GM18502 (cell line): ENCODE measurements around the gene ARHGEF3.

Experiments
- ATAC-seq: cut with Tn5 transposase; IDR thresholded peaks from one replicate; pipeline ENCODE4 v1.9.1; 2021; ENCODE audit warnings: mild to moderate bottlenecking; ENCODE audit not compliant: unreplicated experiment, poor library complexity

The ARHGEF3 gene, protein sequence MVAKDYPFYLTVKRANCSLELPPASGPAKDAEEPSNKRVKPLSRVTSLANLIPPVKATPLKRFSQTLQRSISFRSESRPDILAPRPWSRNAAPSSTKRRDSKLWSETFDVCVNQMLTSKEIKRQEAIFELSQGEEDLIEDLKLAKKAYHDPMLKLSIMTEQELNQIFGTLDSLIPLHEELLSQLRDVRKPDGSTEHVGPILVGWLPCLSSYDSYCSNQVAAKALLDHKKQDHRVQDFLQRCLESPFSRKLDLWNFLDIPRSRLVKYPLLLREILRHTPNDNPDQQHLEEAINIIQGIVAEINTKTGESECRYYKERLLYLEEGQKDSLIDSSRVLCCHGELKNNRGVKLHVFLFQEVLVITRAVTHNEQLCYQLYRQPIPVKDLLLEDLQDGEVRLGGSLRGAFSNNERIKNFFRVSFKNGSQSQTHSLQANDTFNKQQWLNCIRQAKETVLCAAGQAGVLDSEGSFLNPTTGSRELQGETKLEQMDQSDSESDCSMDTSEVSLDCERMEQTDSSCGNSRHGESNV

DNA sequence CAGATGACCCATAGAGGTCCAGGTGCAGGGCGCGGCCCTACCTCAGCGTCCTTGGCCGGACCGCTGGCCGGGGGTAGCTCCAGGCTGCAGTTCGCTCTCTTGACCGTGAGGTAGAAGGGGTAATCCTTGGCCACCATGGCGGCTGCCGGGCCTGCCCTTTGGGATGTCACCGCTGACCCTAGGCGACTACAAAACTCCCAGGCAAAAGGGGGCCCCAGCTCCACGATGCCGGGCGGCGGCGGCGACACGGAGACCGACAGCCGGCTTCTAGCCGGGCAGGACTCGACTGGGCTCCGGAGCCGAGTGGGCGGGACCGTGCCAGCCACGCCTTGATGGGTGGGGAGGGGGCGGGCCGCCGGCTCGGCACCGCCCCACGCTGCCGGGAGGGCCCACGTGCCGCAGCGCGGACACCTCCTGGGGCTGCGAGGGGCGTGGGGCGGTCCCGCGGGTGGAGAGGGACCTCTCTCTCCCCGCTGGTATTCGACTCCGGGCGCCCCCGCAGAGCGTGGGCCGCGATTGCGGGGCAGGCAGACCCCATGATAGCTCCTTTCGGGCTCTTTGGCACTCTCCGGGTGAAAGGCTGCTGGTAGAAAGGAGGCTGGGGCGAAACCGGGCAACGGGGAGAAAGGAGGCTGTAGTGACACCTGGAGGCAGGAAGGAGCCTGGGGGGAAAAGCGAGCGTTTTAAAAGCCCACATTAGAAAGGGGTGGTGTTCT is at the start of gene ARHGEF3:
Gene ARHGEF3 (minus strand): TSS at position 288 of the 716 bp plus-strand sequence. CDS start 151 bp downstream, at position 137.
- ATAC-seq = peak; percentile 84

DNA sequence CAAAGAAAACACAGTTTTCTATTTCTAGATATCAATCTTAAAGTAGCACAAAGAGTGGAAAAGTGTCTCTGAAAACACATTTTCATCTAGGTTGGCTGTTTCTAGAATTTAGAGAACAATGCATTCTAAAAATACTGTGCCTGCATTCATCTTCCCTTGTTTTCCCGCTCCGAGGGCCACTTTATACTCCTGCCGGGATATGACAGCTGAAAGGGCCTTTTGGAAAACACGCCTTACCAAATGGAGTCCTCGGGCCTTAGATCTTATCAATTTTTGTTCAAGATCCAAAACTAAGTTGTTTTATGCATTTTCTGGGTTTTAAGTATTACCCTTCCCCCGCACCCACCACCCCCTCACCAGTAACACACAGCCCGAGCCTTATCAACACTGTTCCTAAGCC is 47.9 kb upstream of the ARHGEF3 start:
- ATAC-seq = no peak

DNA sequence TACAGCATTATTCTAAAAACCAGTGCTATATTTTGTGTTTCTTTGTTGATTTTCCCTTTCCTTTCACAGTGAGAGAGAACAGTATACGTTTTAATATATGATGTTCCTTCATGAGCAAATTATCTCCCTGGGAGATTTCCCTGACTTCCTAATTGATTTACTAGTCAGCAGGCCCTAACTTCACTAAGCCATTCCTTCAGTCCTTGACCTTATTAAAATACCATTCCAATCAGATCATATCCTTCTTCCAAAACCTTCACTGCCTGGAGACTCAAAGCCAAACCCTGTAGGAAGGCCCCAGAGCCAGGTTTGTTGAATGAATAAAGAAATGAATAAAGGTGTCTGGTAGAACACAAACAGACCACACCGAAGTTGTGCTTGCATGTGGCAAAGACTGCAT is 43.8 kb upstream of the ARHGEF3 start:
- no peak for ATAC-seq

DNA sequence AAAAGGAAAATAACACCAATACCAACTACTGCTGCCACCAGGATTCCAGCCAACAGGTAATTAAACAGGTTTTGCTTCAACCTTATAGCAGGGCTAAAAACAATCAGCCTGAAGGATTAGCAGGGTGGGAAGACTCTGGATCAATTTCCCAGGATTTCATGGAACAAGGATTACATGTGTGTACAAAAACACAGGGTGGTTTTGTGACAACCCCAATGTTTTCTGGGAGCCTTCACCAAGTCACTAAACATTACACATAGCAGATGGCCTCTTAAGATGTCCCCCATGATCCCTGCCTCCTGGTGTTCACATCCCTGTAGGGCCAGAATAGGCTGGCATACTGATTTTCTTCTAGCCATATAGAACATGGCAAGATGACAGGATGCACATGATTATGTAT is 42.8 kb upstream of the ARHGEF3 start:
- no peak for ATAC-seq

DNA sequence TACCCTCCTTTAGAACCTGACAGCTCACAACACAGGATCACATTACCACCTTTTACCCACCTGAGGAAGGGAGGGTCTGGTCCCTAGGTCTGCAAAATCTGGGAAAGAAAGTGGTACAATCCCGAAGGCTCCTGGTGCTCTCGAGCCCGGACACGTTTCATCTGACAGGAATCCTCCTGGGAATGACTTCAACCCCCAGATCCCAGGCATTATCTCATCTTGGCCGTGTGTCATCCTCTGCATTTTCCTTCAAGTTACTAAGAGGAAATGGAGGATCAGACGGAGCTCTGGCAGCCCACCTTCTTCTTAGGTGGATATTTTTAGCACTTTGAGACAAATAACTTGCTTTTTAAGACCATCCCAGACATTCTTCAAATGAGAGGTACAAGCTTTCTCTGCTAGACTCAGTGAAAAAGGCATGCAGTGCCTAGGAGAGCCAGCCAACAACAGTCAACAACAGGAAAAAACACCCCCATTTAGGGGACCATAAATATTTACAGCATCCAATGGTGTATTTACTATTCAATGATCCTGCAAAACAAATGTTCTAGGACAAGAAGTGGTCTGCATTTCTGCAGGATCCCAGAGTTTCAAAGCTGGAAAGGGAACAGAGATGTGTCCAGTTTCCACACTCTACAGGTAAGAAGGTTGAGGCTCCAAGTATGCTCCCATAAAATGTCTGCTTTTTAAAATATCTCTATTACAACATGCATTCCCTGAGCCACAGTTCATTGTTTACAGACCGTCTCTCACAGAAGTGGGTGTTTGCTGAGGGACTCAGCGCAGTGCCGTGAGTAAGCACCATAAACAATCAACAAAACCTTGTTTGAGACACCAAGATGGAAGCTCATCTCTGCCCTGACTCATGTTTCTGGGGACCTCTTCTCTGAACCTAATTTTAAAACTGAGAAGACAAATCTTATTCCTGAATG is 38.3 kb upstream of the ARHGEF3 start:
- no peak for ATAC-seq

DNA sequence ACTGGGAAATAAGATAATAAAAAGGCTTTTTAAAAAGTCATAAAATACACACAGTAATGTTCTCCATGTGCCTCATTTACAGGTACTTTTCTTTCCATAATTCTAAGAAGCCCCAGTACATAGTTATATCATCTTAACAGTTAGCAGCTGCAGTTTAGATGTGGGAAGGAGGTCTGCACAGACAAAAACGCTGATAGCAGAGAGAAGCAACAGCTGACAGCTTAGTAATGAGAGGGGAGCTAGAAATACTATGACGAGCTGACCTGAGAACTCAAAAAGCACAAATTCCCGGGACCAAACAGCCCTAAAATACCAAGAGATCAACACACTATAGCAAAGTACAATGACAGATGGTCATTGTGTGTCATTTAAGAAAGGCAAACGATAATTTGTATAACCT is 36.7 kb upstream of the ARHGEF3 start:
- no peak for ATAC-seq

DNA sequence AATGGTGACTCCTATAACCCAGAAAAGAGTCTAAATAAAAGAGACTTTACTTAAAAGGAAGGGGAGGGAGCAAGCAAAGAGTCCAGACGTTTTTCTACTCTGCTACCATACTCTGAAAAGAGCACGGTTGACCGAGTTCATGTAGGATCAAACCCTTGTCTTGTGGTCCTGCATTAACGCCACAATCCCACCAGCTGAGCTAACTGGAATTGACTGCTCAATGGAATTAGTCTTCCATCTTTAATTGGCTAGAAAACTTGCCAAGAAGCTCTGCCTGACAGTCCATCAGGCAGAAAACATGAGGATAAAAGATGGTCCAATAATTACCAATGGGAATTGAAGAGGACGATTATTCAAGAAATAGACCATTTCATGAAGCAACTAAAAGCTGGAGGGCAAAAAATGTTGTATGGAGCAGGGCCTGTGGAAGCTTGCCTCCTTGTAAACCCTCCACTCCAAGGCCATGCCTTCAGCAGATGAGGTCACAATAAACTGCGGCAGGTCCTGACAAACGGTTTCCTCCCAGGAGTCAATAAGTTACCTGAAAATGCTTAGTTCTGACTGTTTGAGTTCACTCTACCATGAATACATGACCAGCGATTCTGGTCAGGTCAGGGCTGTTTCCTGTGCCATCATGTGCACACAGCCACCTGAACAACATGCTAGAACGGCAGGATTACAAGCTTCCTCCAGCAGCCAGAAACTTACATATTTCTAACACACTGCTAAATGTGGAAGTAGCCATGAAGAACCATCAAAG is 35.6 kb upstream of the ARHGEF3 start:
- no peak for ATAC-seq

DNA sequence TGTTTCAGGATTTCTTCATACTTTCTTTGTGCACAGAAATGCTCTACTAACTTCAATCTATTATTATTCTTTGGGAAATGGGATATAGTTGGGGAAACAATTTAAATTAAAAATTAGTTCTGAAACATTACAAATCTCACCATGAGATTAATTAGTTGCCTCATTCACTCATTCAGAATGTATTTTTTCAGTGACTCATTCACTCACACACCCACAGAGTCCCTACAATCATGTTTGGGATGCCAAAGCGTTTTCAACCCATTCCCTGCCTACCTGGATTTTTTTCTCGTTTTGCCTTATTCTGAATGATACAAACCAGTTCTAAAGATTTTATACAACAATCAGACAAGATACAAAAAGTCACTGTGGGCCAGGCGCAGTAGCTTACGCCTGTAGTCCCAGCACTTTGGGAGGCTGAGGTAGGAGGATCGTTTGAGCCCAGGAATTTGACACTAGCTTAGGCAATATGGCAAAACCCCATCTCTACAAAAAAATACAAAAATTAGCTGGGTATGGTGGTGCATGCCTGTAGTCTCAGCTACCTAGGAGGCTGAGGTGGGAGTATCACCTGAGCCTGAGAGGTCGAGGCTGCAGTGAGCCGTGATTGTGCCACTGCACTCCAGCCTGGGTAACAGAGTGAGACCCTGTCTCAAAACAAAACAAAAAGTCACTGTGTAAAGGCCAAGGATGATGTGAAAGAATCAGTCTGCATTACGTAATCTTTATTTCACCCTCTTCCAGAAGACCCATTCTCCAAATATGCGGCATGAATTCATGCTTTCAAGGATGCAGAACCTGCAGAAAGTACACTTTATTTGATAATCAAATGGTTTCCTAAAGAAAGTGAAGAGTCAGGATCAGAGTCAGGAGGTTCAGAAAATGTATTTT is 34.8 kb upstream of the ARHGEF3 start:
- no peak for ATAC-seq

DNA sequence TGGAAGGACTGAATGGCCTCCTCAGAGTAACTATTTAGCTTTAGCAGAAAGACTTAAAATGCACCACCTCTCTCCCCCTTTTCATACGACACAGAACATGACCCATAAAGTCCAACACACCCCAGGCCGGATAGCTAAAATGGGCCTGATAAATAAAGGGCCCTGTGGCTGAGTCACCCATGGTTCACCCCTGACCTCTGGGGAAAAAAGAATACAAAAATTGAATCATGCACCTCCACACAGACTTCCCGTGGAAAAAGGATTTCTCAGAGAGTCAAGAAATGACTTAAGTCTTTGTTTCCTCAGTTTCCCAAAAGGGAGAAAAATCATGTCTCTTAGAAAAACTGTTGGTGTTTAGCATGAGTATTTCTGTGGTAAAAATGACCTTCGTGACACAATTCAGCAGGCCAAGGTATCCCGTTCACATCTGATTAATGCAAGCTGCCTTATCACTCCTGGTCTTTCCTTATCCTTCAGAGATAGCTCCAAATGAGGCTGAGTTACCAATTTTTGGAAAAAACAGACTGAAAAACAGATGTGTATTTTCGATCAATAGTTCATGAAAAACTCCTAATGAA is 34.0 kb upstream of the ARHGEF3 start:
- no peak for ATAC-seq

DNA sequence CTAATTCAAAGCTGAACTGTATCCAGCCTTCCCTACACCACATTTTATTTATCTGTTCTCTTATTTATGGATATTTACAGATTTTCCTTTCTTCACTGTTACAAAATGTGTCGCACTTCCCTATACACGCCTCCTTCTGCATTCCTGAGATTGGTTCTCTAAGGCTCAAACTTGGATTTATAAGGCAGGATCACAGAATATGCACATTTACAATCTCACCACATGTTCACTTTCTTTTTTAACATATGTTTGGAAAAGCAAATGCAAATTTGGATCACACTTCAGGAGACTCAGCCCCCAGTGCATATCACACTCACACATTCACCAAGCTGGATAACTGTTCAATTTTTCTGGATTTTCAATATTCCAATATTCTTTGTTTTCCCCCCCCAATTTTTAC is 31.8 kb upstream of the ARHGEF3 start:
- no peak for ATAC-seq

DNA sequence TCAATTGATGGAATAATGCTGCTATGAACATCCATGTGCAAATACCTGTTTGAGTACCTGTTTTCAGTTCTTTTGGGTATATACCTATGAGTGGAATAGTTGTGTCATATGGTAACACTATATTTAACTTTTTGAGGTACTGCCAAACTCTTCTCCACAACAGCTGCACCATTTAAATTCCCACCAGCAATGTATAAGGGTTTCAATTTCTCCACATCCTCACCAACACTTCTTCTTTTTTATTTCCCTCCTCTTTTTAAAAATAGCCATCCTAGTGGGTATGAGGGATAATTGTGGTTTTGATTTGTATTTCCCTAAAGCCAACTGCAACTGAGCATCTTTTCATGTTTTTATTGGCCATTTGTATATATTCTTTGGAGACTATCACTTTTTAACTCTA is 31.3 kb upstream of the ARHGEF3 start:
- ATAC-seq = no peak

DNA sequence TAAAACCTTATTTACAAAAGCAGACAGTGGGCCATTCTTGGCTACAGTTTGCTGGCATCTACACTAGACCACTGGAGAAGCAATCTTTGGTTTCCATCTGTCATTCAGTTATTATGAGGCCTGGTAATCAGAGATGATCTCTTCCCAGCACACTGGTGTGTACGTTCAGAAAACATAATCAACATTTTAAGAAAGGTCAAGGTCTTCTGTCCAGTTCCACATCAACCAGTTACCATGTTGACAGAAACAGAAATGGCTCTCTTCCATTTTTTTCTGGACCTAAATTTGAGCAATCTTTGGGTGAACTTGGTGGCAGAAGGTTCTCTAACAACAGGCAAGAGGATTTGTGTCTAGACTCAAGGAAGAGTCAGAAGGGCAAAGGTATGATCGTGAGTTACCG is 29.8 kb upstream of the ARHGEF3 start:
- no peak for ATAC-seq

DNA sequence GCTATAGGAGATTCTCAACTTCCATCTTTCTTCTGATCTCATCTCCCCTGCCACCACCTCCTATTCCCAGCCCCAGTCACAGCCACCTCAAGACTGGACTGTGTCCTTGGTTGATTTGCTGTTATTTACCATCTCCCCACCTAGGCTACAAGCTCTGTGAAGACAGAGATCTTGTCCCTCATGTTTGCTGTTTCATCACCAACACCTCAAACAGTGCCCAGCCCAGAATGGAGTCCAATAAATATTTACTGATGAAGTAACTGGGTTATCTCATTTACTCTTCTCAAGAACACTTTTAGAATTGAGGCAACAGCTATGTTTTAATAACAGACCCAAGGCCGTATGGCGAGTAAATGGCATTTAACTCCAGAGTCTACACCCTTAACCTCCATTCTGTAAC is 29.1 kb upstream of the ARHGEF3 start:
- no peak for ATAC-seq

DNA sequence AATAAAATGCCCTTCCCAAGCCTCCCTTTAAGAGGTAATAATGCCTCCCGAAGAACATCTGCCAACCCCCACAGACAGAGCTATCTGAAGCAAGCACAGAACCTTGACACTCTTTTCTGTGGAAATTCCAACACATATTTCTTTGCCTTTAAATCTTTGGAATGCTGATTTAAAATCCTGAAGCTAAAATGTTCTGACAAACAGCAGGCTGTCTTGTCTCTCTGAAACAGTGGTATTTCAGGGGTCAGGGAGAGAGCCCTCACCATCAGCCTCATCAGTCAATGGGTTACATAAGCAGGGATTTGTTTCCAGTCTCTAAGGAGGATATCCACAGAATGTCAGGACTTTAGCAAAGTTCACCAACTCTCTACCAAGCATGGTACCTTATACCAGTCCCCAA is 27.8 kb upstream of the ARHGEF3 start:
- ATAC-seq = no peak

DNA sequence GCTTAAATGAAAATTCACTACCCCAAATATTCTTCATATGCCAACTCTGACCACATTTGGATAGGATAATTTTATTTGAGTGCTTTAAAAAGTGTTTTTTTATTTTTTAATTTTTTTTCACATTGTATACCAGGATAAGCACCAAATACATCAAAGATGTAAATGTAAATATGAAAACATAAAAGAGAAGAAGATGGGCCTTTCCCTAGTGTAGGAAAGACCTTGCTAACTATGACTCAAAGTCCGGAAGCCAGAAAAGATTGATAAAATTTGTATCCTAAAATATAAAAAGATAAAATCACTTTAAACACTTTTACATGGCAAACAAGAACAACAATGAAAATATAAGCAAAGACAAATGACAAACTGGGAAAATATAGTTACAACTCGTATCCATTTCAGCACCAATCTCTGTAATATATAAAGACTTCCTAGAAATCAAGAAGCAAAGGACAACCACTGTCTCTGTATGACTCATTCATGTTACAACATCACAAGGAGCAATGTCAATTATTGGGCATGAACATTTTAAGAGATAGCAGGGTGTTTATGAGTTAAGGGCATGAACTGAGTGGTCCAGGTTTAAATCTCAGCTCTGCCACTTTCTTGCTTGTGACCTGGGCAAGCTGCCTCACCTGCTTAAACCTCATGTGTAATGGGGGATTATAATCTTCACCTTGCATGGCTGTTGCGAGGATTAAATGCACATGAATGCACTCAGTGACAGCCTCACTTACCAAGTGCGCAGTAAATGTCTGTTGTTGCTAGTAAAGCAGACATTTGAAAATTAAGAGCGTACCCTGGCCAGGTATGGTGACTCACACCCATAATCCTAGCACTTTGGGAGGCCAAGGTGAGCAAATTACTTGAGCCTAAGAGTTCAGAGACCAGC is 25.3 kb upstream of the ARHGEF3 start:
- no peak for ATAC-seq

DNA sequence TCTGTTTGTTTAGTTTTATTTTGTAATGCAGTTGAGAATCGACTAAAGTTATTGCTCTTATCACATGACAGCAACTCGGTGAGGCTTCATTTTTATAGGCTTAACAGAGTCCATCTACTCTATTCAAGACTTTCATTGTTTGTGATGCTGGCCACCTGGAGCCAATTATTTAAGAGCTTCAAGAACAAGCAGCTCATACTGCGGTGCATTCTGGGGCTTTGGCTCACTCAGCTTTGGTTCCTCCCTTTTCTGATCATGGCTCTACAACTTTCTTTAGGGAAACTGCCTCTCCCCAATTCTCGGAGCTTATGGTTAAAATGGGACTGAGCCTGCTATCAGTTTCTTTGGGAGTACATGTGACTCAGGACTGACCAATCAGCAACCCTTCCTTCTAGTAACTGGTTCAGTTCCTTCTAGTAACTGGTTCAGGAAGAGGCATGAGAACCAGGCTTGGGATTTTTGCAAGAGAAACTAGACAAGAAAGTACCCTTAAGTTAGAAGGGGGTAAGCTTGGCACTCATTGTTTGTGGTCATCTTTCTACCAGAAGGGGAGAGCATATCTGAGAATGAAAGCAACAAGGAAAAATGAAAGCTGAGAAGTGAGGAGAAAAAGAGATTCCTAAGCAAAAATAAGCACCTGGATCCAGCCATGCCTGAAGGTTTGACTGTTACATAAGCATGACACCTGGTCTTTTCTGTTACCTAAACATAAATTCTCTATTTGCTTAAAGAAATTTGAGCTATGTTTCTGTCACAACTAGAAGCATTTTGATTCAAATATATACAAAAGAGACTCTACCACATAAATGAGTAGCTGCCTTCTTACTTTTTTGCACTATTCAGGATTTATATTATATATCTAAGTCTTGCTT is 24.1 kb upstream of the ARHGEF3 start:
- no peak for ATAC-seq
